Activated naive CD4-positive, alpha-beta T cell treated with anti-CD3 and anti-CD28 coated beads, Interleukin-2, amount 50 U/mL, for 24 hours (primary cell): ENCODE data around the gene HLA-DRA.
A peak's percentile ranks its signal among the peaks of the same experiment; 100 is the strongest.

Source experiments
- H3K27ac Mint-ChIP-seq: one replicate; pipeline ENCODE4 v1.8.0; 2021; ENCODE audit warnings: mild to moderate bottlenecking, mixed read lengths
- H3K27me3 Mint-ChIP-seq: one replicate; pipeline ENCODE4 v1.8.0; 2021; ENCODE audit warnings: mixed read lengths
- H3K36me3 Mint-ChIP-seq: one replicate; pipeline ENCODE4 v1.8.0; 2021; ENCODE audit warnings: mixed read lengths
- H3K4me1 Mint-ChIP-seq: one replicate; pipeline ENCODE4 v1.8.0; 2021; ENCODE audit warnings: mixed read lengths
- H3K4me3 Mint-ChIP-seq: one replicate; pipeline ENCODE4 v1.8.0; 2021; ENCODE audit warnings: mild to moderate bottlenecking, mixed read lengths
- H3K9me3 Mint-ChIP-seq: one replicate; pipeline ENCODE4 v1.8.0; 2021; ENCODE audit warnings: mixed read lengths

Gene HLA-DRA

DNA sequence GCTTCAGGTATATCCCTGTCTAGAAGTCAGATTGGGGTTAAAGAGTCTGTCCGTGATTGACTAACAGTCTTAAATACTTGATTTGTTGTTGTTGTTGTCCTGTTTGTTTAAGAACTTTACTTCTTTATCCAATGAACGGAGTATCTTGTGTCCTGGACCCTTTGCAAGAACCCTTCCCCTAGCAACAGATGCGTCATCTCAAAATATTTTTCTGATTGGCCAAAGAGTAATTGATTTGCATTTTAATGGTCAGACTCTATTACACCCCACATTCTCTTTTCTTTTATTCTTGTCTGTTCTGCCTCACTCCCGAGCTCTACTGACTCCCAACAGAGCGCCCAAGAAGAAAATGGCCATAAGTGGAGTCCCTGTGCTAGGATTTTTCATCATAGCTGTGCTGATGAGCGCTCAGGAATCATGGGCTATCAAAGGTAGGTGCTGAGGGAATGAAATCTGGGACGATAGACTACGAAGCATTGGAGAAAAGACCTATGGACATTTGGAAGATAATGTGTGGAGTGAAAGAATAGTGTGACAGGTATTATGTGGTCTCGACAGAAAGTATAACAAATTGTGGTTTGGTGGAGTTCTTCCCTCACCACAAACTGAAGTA is at the start of gene HLA-DRA:
Gene HLA-DRA, plus strand, starts transcription at position 286 of the 613 bp plus-strand sequence. Its CDS starts 64 bp downstream, at position 350.
- Mint-ChIP-seq H3K4me1 (peaks cover 7% of the 10 kb centered on the region), H3K4me3 (peak within 1 kb of the TSS; percentile 0), H3K36me3 (no peaks in the 10 kb centered on the region), H3K27me3 (peaks cover 21% of the 10 kb centered on the region), H3K9me3 (no peaks in the 10 kb centered on the region), H3K27ac (no peak within 1 kb of the TSS)

DNA sequence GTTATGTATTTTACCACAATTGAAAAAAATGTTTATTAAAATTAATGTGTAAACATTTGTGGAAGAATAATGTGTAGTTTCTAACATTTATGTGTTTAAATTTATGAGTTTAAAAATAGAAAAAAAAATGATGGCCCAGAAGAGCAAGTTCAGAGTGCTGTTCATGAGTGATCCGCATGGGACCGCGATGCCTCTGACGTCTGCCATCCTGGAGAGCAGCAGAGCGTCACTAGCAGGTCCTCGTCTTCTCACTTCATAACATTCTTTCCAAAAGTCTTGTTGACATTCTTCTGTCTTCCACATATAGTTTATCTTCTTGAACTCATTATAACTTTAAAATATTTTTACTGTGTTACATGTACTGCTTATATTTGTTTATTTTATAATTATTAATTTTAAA is 48.2 kb upstream of the HLA-DRA start:
- H3K27ac Mint-ChIP-seq = no peak overlapping the region
- H3K4me3 Mint-ChIP-seq = no peak overlapping the region
- H3K27me3 Mint-ChIP-seq = peaks cover 13% of the 10 kb centered on the region
- no peaks in the 10 kb centered on the region for H3K4me1 Mint-ChIP-seq
- H3K36me3 Mint-ChIP-seq = no peaks in the 10 kb centered on the region
- no peaks in the 10 kb centered on the region for H3K9me3 Mint-ChIP-seq

DNA sequence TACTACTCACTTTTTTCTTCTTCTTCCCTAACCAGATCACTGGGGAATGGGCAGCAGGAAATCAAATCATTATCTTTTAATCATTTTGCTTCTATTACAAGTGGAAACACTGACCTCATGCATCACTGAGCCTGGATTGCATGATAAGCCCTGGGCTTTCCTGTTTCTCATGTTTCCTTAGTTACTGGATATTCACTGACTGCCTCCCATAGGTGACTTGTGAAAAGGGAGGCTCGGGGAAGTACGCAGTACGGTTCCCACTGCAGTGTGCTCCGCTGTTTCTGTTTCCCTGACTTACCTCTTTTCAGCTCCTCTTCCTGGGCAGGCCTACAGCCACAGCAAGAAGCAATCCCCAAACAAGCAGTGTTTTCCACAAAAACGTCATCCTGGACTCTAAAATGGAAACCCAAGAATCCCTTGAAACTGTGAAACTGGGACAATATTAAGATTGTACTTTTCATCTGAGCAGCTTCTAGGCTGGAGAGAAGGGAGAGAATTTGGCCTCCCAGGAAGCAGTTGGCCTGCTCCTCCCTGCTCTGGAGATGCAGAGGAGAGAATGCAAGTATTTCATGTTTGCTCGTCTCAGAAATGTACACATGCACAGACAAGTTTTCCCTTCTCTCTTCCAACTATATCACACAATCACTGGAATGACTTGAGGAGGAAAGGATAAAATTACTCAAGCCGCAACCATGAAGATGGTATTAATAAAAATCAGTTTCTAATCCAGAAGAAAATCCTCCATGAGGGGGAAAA is 45.8 kb upstream of the HLA-DRA start:
- Mint-ChIP-seq H3K9me3 (no peaks in the 10 kb centered on the region), H3K4me3 (no peak overlapping the region), H3K27me3 (peaks cover 4% of the 10 kb centered on the region), H3K4me1 (no peaks in the 10 kb centered on the region), H3K27ac (no peak overlapping the region), H3K36me3 (no peaks in the 10 kb centered on the region)

DNA sequence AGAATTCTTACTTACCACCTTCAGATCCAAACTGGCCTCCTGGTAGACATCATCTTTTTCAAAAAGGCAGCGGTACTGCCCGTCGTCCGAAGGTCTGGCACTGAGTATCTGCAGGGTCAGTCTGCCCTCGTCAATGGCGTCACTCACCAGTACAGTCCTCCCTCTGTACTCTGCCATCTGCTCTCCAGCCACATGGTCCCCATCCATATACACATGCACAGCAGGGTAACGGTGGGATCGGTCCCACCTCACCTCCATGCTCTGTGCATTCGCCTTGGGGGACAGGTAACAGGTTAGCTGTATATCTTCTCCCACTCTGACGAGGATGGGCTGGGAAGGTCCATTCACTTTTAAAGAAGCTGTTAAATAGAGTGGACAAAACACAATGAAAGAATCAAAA is 43.7 kb upstream of the HLA-DRA start:
- no peak overlapping the region for H3K4me3 Mint-ChIP-seq
- H3K4me1 Mint-ChIP-seq = no peaks in the 10 kb centered on the region
- H3K9me3 Mint-ChIP-seq = no peaks in the 10 kb centered on the region
- H3K36me3 Mint-ChIP-seq = no peaks in the 10 kb centered on the region
- peaks cover 6% of the 10 kb centered on the region for H3K27me3 Mint-ChIP-seq
- H3K27ac Mint-ChIP-seq = no peak overlapping the region

DNA sequence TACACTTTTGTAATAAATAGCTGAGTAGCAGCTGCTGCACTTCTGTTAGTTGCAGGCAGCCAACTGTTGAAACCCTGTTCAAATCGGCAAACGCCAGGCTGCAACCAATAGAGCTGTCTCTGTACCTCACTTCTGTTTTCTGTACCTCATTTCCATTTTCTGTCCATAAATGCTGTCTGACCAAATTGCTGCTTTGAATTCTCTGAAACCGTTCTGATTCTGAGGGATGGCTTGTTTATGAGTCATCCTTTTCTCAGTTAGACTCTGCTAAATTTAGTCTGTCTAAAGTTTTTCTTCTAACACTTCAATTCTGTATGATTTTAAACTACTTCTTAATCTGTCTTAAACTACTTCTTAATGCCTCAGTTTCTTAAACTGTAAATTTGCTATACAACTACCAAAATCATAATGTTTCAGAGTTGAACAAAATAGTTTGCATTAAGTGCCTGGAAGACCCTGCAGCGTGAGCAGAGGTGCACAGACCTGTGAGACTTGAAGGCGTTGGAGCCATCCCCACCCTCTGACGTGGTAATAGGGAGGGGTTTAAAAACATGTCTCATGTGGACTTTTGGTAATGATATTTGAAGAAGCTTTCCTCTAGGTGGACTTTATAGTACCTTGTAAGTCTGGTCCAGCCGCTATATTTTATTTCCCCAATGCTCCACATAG is 42.3 kb upstream of the HLA-DRA start:
- Mint-ChIP-seq H3K4me3 (no peak overlapping the region), H3K4me1 (no peaks in the 10 kb centered on the region), H3K27me3 (peaks cover 8% of the 10 kb centered on the region), H3K36me3 (no peaks in the 10 kb centered on the region), H3K27ac (no peak overlapping the region), H3K9me3 (no peaks in the 10 kb centered on the region)

DNA sequence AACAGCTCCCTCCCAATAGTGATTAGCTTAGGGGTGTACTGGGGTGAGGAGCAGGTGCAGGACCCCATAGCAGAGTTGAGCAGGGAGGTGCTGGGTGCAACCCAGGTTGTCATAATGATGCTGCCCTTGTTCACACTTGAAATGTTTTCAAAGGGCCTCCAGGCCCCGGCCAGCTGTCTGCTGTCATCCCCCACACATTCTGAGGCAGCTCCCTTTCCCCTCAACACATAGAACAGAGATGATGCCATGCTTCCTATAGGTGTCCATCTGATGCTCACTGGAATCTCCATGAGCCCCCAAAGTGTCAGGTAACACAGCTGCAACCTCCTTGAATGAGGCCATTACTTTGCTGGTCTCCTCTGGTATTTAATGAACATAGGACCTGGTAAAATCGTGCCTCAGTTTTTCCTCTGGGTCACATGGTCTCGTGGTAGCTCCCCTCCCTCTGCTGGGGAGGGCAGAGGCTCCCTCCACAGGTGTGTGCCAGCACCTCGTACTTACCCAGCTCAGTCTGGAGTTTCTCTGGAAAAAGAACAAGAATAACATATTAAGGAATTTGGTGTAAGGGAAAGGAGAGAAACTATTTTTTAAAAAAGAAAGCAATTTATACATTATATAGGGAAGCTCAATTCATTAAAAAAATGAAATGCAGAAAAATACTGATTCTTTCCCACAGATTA is 38.3 kb upstream of the HLA-DRA start:
- Mint-ChIP-seq H3K9me3 (no peaks in the 10 kb centered on the region), H3K36me3 (no peaks in the 10 kb centered on the region), H3K4me1 (no peaks in the 10 kb centered on the region), H3K27me3 (peaks cover 18% of the 10 kb centered on the region), H3K4me3 (no peak overlapping the region), H3K27ac (no peak overlapping the region)

DNA sequence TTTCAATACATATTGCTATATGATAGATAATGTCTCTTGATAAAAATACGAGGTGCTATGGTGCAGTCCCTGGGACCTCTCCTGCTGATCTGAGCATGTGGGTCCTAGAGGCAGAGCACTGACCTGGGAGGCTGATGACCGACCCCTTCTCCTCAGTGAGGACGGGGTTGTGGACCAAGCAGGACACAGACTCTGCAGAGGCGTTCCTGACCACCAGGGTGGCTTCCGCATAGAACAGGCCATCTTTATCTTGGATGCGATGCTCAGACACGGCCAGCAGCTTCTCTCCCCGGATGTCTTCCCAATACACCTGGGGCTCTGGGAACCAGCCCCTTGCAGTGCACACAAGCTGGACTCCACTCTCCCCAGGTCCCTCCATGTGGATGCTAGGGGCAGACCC is 36.9 kb upstream of the HLA-DRA start:
- Mint-ChIP-seq H3K4me3 (no peak overlapping the region), H3K36me3 (no peaks in the 10 kb centered on the region), H3K27me3 (peaks cover 18% of the 10 kb centered on the region), H3K27ac (no peak overlapping the region), H3K4me1 (no peaks in the 10 kb centered on the region), H3K9me3 (no peaks in the 10 kb centered on the region)

DNA sequence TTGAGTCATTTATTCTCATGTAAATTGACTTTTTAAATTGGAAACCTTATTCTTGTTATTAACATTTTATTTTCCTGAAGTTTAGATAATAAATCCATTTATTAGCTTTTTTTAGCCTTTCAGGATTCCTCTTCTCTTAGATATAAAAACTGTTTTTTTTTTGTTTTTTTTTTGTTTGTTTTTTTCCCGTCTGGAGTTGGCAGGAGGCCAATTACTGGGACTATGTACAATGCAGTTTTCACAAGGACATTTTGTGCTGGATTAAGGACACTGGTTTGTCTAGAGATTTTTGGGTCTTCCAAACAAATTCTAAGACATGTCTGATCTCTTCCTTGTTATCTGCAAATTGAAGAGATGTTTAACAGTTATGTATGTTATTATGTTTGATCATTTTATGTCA is 34.0 kb upstream of the HLA-DRA start:
- no peaks in the 10 kb centered on the region for H3K4me1 Mint-ChIP-seq
- peaks cover 16% of the 10 kb centered on the region for H3K27me3 Mint-ChIP-seq
- H3K27ac Mint-ChIP-seq = no peak overlapping the region
- no peaks in the 10 kb centered on the region for H3K9me3 Mint-ChIP-seq
- H3K4me3 Mint-ChIP-seq = no peak overlapping the region
- no peaks in the 10 kb centered on the region for H3K36me3 Mint-ChIP-seq

DNA sequence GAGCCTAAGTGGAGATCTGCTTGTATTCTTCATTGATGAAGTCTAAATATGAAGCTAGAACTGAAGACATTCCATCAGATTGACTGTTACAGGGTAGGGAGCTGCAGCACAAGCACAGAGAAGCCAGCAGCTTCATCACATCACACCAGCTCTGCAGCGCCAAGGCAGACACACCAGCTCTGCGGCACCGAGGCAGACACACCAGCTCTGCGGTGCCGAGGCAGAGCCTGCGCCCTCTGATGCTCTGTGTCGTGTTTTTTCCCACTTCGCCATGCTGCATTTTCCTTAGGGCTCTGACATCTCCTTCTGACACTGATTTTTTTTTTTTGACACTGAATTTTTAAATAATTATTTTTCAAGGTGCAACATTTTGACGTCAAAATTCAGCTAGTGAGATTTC is 33.5 kb upstream of the HLA-DRA start:
- Mint-ChIP-seq H3K27me3 (peaks cover 16% of the 10 kb centered on the region), H3K36me3 (no peaks in the 10 kb centered on the region), H3K9me3 (no peaks in the 10 kb centered on the region), H3K27ac (no peak overlapping the region), H3K4me3 (no peak overlapping the region), H3K4me1 (no peaks in the 10 kb centered on the region)

DNA sequence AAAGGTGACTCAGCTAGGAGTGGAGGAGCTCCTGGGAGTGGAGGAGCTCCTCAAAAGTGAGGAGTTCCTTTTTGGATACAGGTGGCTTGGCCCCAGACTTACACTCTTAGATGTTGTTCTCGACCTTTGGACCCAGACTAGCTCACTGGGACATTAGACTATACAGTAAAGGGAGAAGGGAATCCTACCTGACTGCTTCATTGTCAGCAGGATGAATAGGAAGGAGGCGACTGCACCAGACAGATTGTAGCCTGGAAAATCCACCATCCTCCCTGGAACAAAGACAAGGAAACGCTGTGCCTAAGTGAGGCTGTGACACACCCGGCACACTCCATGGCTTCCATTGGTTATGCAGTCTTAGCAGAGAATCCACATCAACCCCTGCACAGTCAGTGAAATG is 32.8 kb upstream of the HLA-DRA start, which contains the start of gene BTNL2:
Gene BTNL2, minus strand, starts transcription at position 325 of the 400 bp plus-strand sequence. Its CDS starts 58 bp downstream, at position 267.
- no peaks in the 10 kb centered on the region for H3K4me1 Mint-ChIP-seq
- H3K27ac Mint-ChIP-seq = no peak within 1 kb of the TSS
- no peak within 1 kb of the TSS for H3K4me3 Mint-ChIP-seq
- H3K9me3 Mint-ChIP-seq = no peaks in the 10 kb centered on the region
- H3K36me3 Mint-ChIP-seq = no peaks in the 10 kb centered on the region
- H3K27me3 Mint-ChIP-seq = peaks cover 14% of the 10 kb centered on the region

DNA sequence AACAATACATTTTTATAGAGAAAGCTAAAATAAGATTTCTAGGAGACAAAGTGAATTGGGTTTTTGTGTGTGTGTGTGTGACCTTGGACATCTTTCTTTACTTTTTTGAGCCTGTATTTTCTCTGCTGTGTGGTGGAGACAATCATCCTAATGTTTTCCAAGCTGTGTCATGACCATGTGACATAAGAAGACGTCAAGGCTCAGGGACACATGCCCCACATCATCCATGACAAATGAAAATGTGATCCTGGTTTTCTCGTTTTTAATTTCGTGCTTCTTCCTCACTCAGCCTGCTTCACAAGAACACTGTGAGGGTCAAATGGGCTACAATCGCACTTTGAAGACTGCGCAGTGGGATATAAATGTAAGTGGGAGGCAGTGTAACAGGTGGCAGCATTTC is 28.8 kb upstream of the HLA-DRA start:
- H3K4me3 Mint-ChIP-seq = no peak overlapping the region
- H3K27ac Mint-ChIP-seq = no peak overlapping the region
- no peaks in the 10 kb centered on the region for H3K9me3 Mint-ChIP-seq
- peaks cover 13% of the 10 kb centered on the region for H3K4me1 Mint-ChIP-seq
- H3K27me3 Mint-ChIP-seq = peaks cover 16% of the 10 kb centered on the region
- no peaks in the 10 kb centered on the region for H3K36me3 Mint-ChIP-seq

DNA sequence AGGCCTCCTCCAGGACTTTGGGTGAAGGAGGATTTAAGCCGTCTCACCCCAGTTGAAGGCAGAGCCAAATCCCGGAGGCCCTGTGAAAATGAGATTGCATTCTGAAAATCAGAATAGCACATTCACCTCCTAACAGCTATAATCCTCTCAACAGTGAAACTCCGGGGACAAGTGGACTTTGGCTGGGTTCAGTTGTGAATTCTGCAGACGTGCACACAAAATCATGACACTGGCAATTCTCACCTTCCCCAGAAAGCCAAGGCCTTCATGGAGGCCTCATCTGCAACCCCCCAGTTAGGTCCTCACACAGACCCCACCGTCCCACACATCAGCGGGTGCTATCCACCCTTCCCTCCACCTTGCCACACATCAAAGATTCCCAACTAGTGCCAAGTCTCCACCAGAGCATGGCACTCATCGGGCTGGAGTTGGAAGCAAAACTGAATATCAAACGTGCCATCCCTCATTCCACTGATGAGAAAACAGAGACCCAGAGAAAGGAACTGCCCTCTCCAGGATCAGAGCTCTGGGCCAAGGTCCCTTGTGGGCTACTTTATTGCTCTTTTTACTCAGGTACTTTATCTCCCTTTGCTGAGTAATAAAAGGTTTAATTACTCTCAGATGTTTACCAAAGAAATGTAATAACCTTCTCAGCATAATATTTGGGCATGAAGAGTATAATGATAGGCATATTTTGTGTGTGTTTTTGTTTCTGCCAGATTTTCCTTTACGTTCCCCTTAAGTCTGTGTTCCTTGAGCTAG is 27.9 kb upstream of the HLA-DRA start:
- Mint-ChIP-seq H3K27me3 (peaks cover 17% of the 10 kb centered on the region), H3K36me3 (no peaks in the 10 kb centered on the region), H3K4me1 (peaks cover 13% of the 10 kb centered on the region), H3K4me3 (no peak overlapping the region), H3K9me3 (no peaks in the 10 kb centered on the region), H3K27ac (no peak overlapping the region)

DNA sequence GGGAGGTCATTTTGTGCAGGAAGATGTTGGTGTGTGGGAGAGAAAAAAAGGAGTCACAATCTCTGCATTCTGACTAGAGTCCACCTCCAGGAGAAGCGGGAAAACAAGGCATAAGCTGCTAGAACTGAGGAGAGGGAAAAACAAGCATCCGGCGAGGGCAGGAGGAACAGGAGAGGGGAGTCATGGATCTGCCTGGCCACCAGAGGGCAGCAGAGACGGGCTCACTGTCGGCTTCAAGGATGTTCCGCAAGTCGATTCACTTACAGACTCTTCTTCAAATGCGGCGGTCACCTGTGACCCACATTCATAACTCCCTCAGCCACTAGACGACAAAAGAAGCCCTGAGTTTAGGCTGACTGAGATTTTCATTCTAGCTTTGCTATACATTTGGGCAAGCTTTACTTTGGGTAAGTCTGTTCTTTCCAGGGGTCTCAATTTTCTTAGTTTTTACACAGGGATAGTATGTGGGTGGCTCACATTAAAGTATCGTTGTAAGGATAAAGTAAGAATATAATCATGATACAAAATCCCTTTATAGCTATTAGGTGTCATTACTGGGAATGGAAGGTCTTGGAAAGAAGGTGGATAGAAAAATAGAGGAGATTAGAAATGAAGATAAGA is 26.1 kb upstream of the HLA-DRA start:
- no peak overlapping the region for H3K4me3 Mint-ChIP-seq
- peaks cover 13% of the 10 kb centered on the region for H3K4me1 Mint-ChIP-seq
- no peak overlapping the region for H3K27ac Mint-ChIP-seq
- peaks cover 17% of the 10 kb centered on the region for H3K27me3 Mint-ChIP-seq
- no peaks in the 10 kb centered on the region for H3K9me3 Mint-ChIP-seq
- H3K36me3 Mint-ChIP-seq = no peaks in the 10 kb centered on the region

DNA sequence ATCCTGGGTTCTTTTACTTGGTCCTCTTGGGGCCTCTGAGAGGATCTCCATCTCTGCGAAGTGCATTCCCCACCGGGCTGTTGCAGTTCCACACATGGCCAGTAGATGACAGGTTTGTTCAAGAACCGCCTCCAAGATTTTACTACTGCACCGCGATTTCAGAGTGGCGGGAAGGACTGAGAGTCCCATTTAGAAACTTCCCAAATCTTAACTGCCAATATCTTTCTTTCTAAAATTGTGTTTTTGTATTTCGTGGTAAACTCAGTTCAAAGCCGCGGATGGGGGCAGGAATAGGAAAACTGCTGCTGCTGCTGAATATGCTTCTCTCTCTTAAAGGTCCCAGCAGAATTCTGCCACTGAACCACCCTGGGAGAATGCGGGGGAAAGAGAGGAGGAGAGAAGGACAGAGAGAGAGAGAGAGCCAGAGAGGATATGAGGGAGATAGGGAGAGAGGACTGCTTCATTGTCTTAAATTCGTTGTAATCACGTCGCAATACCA is 24.1 kb upstream of the HLA-DRA start:
- Mint-ChIP-seq H3K27me3 (peaks cover 22% of the 10 kb centered on the region), H3K9me3 (no peaks in the 10 kb centered on the region), H3K4me3 (peak overlapping the region; percentile 12), H3K27ac (peak overlapping the region; percentile 46), H3K4me1 (peaks cover 13% of the 10 kb centered on the region), H3K36me3 (no peaks in the 10 kb centered on the region)

DNA sequence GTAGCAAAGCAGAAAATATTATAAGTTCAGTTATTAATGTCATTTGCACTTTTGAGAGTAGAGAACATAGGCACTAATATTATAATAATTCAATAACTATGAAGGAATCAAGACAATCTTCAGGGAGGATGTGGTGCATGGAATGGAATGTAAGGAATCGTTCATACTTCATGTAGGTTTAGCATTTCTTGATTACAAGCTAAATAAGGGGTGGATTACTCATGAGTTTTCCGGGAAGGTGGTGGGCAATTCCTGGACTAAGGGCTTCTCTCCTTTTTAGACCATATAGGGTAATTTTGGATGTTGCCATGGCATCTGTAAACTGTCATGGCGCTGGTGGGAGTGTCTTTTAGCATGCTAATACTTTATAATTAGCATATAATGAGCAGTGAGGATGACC is 23.7 kb upstream of the HLA-DRA start:
- H3K9me3 Mint-ChIP-seq = no peaks in the 10 kb centered on the region
- H3K4me3 Mint-ChIP-seq = no peak overlapping the region
- peaks cover 22% of the 10 kb centered on the region for H3K27me3 Mint-ChIP-seq
- no peak overlapping the region for H3K27ac Mint-ChIP-seq
- no peaks in the 10 kb centered on the region for H3K36me3 Mint-ChIP-seq
- peaks cover 13% of the 10 kb centered on the region for H3K4me1 Mint-ChIP-seq
